Retina (tissue), 1 donor: ENCODE measurements around the gene TGFB1.

ENCODE experiments used
- DNase-seq: peaks from one replicate; pipeline ENCODE4 v3.0.0-alpha.2; 2016

The TGFB1 gene

GRCh38 chr19:41319500-41320184 lies 34.1 kb downstream of the TGFB1 start:
- DNase-seq = no peak

GRCh38 chr19:41318696-41319499 lies 34.8 kb downstream of the TGFB1 start:
- no peak for DNase-seq

- no peak for DNase-seq
Observed at GRCh38 chr19:41316306-41316920, 37.3 kb downstream of the TGFB1 start.

- no peak for DNase-seq
Observed at GRCh38 chr19:41311613-41312012, 42.1 kb downstream of the TGFB1 start.

- DNase-seq = no peak
Observed at GRCh38 chr19:41311072-41311471, 42.6 kb downstream of the TGFB1 start.

GRCh38 chr19:41310033-41310831 lies 43.5 kb downstream of the TGFB1 start, which contains the start of gene CCDC97:
Gene CCDC97 (plus strand): TSS chr19:41310172. CDS start chr19:41310311, 139 bp downstream.
- peak; percentile 98 for DNase-seq

GRCh38 chr19:41309180-41310032 lies 44.3 kb downstream of the TGFB1 start:
- DNase-seq = no peak

GRCh38 chr19:41308450-41309179 lies 45.1 kb downstream of the TGFB1 start:
- peak; percentile 88 for DNase-seq

- no peak for DNase-seq
Observed at GRCh38 chr19:41307954-41308449, 45.7 kb downstream of the TGFB1 start.

- DNase-seq = no peak
Observed at GRCh38 chr19:41307090-41307875, 46.4 kb downstream of the TGFB1 start.

GRCh38 chr19:41305927-41306793 lies 47.6 kb downstream of the TGFB1 start:
- DNase-seq = no peak

GRCh38 chr19:41304706-41305483 lies 48.8 kb downstream of the TGFB1 start:
- DNase-seq = no peak

- DNase-seq = no peak
Observed at GRCh38 chr19:41303954-41304353, 49.8 kb downstream of the TGFB1 start.

- no peak for DNase-seq
Observed at GRCh38 chr19:41302624-41303351, 50.9 kb downstream of the TGFB1 start.

- no peak for DNase-seq
Observed at GRCh38 chr19:41300555-41300954, 53.2 kb downstream of the TGFB1 start.

GRCh38 chr19:41299755-41300089 lies 54.0 kb downstream of the TGFB1 start:
- DNase-seq = no peak

GRCh38 chr19:41299046-41299754 lies 54.5 kb downstream of the TGFB1 start:
- DNase-seq = no peak
